ENCODE results near the gene CNOT2.
A peak's percentile ranks its signal among the peaks of the same experiment; 100 is the strongest.

Gene CNOT2

DNA sequence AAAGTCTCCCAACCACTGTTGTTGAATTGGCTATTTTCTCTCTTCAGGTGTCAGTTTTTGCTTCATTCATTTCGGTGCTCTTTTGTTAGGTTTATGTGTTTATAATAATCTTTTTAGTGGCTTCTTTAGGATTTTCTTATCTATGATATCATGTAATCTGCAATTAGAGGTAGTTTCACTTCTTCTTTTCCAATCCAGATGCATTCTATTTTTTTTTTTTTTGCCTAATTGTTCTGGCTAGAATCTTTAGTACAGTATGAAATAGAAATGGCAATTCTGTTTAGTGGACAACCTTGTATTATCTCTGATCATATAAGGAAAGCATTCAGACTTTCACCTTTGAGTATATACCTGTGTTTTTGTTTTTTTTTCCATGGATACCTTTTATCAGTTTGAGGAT is 17.4 kb downstream of the CNOT2 start:
- peaks cover 9% of the 10 kb centered on the region for H3K36me3 Mint-ChIP-seq
- H3K4me1 Mint-ChIP-seq: peaks cover 39% of the 10 kb centered on the region
- H3K4me3 Mint-ChIP-seq: peak overlapping the region; percentile 4
- peak; percentile 86 for ATAC-seq (ENCODE audit: low read depth)
- H3K27me3 Mint-ChIP-seq: no peaks in the 10 kb centered on the region
- peak in 1 of 2 donors; percentile 1 for DNase-seq (ENCODE audit: low spot score in 2 of 2)
- no peaks in the 10 kb centered on the region for H3K9me3 Mint-ChIP-seq
- H3K27ac Mint-ChIP-seq: peak overlapping the region; percentile 5

- ATAC-seq (ENCODE audit: low read depth): no peak
- peak overlapping the region; percentile 22 for H3K27ac Mint-ChIP-seq
- H3K36me3 Mint-ChIP-seq: peaks cover 9% of the 10 kb centered on the region
- no peak for DNase-seq (ENCODE audit: low spot score in 2 of 2)
- no peaks in the 10 kb centered on the region for H3K27me3 Mint-ChIP-seq
- peaks cover 44% of the 10 kb centered on the region for H3K4me1 Mint-ChIP-seq
- H3K9me3 Mint-ChIP-seq: no peaks in the 10 kb centered on the region
- no peak overlapping the region for H3K4me3 Mint-ChIP-seq
Observed at GRCh38 chr12:70264067-70264867, 21.0 kb downstream of the CNOT2 start.

GRCh38 chr12:70265132-70265531 is 21.9 kb downstream of the CNOT2 start:
- DNase-seq (ENCODE audit: low spot score in 2 of 2): no peak
- Mint-ChIP-seq H3K4me1 (peaks cover 40% of the 10 kb centered on the region), H3K4me3 (peak overlapping the region; percentile 2), H3K9me3 (no peaks in the 10 kb centered on the region), H3K27me3 (no peaks in the 10 kb centered on the region), H3K36me3 (peaks cover 9% of the 10 kb centered on the region), H3K27ac (peak overlapping the region; percentile 2)
- no peak for ATAC-seq (ENCODE audit: low read depth)

- ATAC-seq (ENCODE audit: low read depth): no peak
- Mint-ChIP-seq H3K4me1 (peaks cover 46% of the 10 kb centered on the region), H3K4me3 (no peak overlapping the region), H3K27ac (no peak overlapping the region), H3K9me3 (no peaks in the 10 kb centered on the region), H3K36me3 (peaks cover 6% of the 10 kb centered on the region), H3K27me3 (no peaks in the 10 kb centered on the region)
- no peak for DNase-seq (ENCODE audit: low spot score in 2 of 2)
Observed at GRCh38 chr12:70267550-70267949, 24.3 kb downstream of the CNOT2 start.

- Mint-ChIP-seq H3K4me1 (peaks cover 46% of the 10 kb centered on the region), H3K9me3 (no peaks in the 10 kb centered on the region), H3K27ac (no peak overlapping the region), H3K27me3 (no peaks in the 10 kb centered on the region), H3K4me3 (no peak overlapping the region), H3K36me3 (peaks cover 5% of the 10 kb centered on the region)
- DNase-seq (ENCODE audit: low spot score in 2 of 2) (no peak), ATAC-seq (ENCODE audit: low read depth) (no peak)
Observed at GRCh38 chr12:70268972-70269371, 25.7 kb downstream of the CNOT2 start.

DNA sequence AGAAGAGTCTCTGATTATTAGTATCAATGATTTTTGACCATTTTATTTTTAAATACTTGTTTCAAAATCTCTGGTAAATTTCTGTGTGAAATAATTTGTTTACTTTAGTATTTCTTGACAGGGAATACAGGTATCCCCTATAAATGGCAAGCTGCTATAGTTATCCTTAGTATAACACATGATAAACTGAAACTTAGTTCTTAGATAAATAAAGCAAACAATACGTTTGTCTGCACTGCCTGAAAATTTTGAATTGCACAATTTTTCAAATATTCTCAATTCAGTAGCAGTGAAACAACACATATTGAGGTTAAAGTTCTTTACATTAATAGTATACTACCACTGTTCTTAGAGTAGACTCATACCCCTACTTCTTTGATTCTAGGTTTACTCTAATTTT is 26.9 kb downstream of the CNOT2 start:
- no peak for DNase-seq (ENCODE audit: low spot score in 2 of 2)
- ATAC-seq (ENCODE audit: low read depth): no peak
- no peaks in the 10 kb centered on the region for H3K27me3 Mint-ChIP-seq
- H3K4me3 Mint-ChIP-seq: no peak overlapping the region
- peaks cover 9% of the 10 kb centered on the region for H3K36me3 Mint-ChIP-seq
- no peaks in the 10 kb centered on the region for H3K9me3 Mint-ChIP-seq
- H3K27ac Mint-ChIP-seq: no peak overlapping the region
- H3K4me1 Mint-ChIP-seq: peaks cover 45% of the 10 kb centered on the region

- no peak overlapping the region for H3K4me3 Mint-ChIP-seq
- H3K4me1 Mint-ChIP-seq: peaks cover 47% of the 10 kb centered on the region
- H3K27ac Mint-ChIP-seq: no peak overlapping the region
- no peak for DNase-seq (ENCODE audit: low spot score in 2 of 2)
- no peak for ATAC-seq (ENCODE audit: low read depth)
- H3K9me3 Mint-ChIP-seq: no peaks in the 10 kb centered on the region
- H3K36me3 Mint-ChIP-seq: peaks cover 14% of the 10 kb centered on the region
- no peaks in the 10 kb centered on the region for H3K27me3 Mint-ChIP-seq
Observed at GRCh38 chr12:70271025-70271424, 27.8 kb downstream of the CNOT2 start.

GRCh38 chr12:70272510-70272909 is 29.3 kb downstream of the CNOT2 start:
- DNase-seq (ENCODE audit: low spot score in 2 of 2): no peak
- Mint-ChIP-seq H3K27ac (no peak overlapping the region), H3K36me3 (peaks cover 15% of the 10 kb centered on the region), H3K4me3 (no peak overlapping the region), H3K4me1 (peaks cover 39% of the 10 kb centered on the region), H3K9me3 (no peaks in the 10 kb centered on the region), H3K27me3 (no peaks in the 10 kb centered on the region)
- ATAC-seq (ENCODE audit: low read depth): no peak

DNA sequence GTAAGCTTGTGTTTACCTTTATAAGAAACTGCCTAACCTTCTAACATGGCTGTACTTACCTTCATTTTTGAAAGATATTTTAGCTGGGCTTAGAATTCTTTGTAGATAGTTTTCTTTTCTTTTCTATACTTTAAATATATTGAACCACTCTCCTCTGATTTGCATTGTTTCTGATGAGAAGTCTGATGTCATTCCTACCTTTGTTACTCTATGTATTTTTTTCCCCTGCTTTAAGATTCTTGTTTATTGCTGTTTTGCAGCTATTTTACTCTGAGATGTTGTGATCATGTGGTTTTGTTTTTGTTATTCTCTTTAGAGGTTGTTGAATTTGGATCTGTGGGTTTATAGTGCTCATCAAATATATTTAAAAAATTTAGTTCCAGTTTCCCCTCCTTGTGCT is 31.8 kb downstream of the CNOT2 start:
- Mint-ChIP-seq H3K4me1 (peaks cover 35% of the 10 kb centered on the region), H3K4me3 (no peak overlapping the region), H3K36me3 (peaks cover 23% of the 10 kb centered on the region), H3K9me3 (no peaks in the 10 kb centered on the region), H3K27me3 (no peaks in the 10 kb centered on the region), H3K27ac (peak overlapping the region; percentile 42)
- no peak for ATAC-seq (ENCODE audit: low read depth)
- no peak for DNase-seq (ENCODE audit: low spot score in 2 of 2)

DNA sequence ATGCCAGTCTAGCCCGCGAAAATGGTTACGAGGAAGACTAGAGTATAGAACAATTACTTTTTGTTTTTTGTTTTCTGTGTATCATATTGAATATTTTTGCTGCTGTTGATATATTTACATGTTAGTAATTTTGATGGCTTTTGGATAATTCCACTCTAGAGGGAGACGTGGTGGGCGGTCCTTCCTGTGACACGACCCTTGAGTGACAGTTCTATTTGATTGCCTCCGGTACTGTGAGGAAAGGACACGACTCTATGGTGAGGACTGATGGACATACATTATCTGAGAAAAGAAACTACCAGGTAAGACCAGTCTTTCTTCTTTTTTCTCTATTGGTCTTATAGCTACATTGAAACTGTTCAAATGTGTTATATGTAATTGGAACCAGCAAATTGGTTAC is 34.7 kb downstream of the CNOT2 start:
- Mint-ChIP-seq H3K4me3 (no peak overlapping the region), H3K4me1 (peaks cover 22% of the 10 kb centered on the region), H3K27ac (no peak overlapping the region), H3K9me3 (no peaks in the 10 kb centered on the region), H3K36me3 (peaks cover 27% of the 10 kb centered on the region), H3K27me3 (no peaks in the 10 kb centered on the region)
- ATAC-seq (ENCODE audit: low read depth) (no peak), DNase-seq (ENCODE audit: low spot score in 2 of 2) (no peak)

DNA sequence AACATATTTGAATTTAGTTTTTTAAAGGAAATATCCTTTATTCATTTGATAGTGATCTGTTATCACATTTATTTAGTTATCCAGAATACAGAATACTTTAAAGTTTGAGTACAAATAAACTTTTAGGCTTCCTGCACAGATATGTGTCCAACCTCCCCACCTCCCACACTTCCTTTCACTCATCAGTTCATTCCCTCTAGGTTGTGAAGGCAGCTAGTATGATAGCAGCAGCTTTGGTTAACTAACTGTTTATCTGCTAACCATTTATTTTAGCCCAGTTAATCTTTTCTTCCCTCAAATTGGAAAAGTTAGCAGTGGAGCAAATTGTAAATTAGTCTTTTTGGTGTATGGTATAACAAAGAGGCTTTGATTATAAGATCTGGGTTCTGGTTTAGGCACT is 35.7 kb downstream of the CNOT2 start:
- H3K36me3 Mint-ChIP-seq: peaks cover 24% of the 10 kb centered on the region
- H3K9me3 Mint-ChIP-seq: no peaks in the 10 kb centered on the region
- H3K4me1 Mint-ChIP-seq: peaks cover 19% of the 10 kb centered on the region
- H3K27me3 Mint-ChIP-seq: no peaks in the 10 kb centered on the region
- no peak for DNase-seq (ENCODE audit: low spot score in 2 of 2)
- no peak overlapping the region for H3K4me3 Mint-ChIP-seq
- peak overlapping the region; percentile 11 for H3K27ac Mint-ChIP-seq
- no peak for ATAC-seq (ENCODE audit: low read depth)

DNA sequence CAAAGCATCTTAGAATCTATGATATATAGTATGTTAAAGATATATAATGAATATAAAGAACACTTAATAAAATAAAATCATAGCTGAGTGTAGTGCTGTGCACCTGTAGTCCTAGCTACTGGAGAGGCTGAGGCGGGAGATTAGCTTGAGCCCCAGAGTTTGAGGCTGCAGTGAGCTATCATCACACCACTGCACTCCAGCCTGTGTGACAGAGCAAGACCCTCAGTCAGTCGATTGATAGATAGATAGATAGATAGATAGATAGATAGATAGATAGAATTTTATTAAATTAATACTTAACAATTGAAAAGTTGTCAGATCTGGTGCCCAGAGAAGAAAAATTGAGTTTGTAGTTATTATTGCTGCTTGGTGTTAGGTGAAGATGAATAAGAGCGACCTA is 40.0 kb downstream of the CNOT2 start:
- H3K27me3 Mint-ChIP-seq: no peaks in the 10 kb centered on the region
- H3K9me3 Mint-ChIP-seq: no peaks in the 10 kb centered on the region
- peaks cover 16% of the 10 kb centered on the region for H3K4me1 Mint-ChIP-seq
- peaks cover 20% of the 10 kb centered on the region for H3K36me3 Mint-ChIP-seq
- no peak for DNase-seq (ENCODE audit: low spot score in 2 of 2)
- ATAC-seq (ENCODE audit: low read depth): no peak
- no peak overlapping the region for H3K27ac Mint-ChIP-seq
- no peak overlapping the region for H3K4me3 Mint-ChIP-seq

DNA sequence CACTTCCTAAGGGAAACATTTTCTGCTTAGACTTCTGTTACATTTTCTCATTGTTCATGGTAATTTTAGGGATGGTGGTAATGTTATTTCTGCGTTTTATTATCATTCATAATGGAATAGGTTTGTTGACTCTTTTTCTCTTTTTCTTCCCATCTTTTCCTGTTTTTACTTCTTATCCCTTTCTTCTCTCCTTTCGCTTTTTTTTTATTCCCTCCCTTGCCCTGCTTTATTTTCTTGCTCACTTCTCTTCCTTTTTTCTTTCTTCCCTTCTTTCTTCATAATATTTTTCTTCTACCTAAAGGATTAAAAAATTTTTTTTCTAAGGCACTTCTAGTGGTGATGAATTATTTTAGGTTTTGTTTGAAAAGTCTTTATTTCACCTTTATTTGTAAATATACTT is 45.6 kb downstream of the CNOT2 start:
- H3K27me3 Mint-ChIP-seq: no peaks in the 10 kb centered on the region
- H3K27ac Mint-ChIP-seq: peak overlapping the region; percentile 40
- no peak overlapping the region for H3K4me3 Mint-ChIP-seq
- no peak for ATAC-seq (ENCODE audit: low read depth)
- H3K36me3 Mint-ChIP-seq: peaks cover 25% of the 10 kb centered on the region
- no peak for DNase-seq (ENCODE audit: low spot score in 2 of 2)
- H3K9me3 Mint-ChIP-seq: no peaks in the 10 kb centered on the region
- H3K4me1 Mint-ChIP-seq: peaks cover 30% of the 10 kb centered on the region

DNA sequence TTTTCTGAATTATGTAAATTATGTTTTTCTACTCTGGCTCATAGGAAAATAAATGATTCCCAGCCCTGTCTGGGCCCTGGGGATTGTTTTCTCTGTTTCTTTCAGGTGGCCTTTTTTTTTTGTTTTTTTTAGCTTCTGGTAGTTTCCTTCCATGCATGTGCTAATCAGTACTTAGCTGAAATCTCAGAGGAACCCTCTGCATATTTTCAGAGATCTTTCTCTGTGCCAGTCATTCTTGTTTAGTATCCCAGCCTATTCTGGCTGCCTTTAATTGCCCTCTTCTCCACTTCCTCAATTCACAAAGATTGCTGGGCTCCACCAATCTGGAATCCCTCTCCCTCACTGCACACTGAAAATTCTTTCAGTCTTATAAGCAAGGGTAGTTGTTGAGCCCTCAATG is 46.9 kb downstream of the CNOT2 start:
- DNase-seq (ENCODE audit: low spot score in 2 of 2) (no peak), ATAC-seq (ENCODE audit: low read depth) (no peak)
- Mint-ChIP-seq H3K27ac (peak overlapping the region; percentile 37), H3K4me3 (no peak overlapping the region), H3K9me3 (no peaks in the 10 kb centered on the region), H3K36me3 (peaks cover 29% of the 10 kb centered on the region), H3K4me1 (peaks cover 30% of the 10 kb centered on the region), H3K27me3 (no peaks in the 10 kb centered on the region)
